WI38 (cell line): Measurements from ENCODE around the gene ZNF558.
"Not testable (repeated sequence)": the region's sequence is repeated elsewhere in the genome, so short reads cannot be mapped to it uniquely, and the experiment has no call there.

Source experiments
- H3K4me3 ChIP-seq: 2 replicates; pipeline ENCODE4 v1.5.1; 2011; ENCODE audit warnings: low read depth, mild to moderate bottlenecking, control low read depth, low read length
- TF ChIP-seq, protein P1 (sequence below): IDR thresholded peaks from 2 replicates; pipeline ENCODE4 v1.5.1; 2012; ENCODE audit warnings: low read depth, mild to moderate bottlenecking, control low read depth, low read length

The ZNF558 gene

DNA sequence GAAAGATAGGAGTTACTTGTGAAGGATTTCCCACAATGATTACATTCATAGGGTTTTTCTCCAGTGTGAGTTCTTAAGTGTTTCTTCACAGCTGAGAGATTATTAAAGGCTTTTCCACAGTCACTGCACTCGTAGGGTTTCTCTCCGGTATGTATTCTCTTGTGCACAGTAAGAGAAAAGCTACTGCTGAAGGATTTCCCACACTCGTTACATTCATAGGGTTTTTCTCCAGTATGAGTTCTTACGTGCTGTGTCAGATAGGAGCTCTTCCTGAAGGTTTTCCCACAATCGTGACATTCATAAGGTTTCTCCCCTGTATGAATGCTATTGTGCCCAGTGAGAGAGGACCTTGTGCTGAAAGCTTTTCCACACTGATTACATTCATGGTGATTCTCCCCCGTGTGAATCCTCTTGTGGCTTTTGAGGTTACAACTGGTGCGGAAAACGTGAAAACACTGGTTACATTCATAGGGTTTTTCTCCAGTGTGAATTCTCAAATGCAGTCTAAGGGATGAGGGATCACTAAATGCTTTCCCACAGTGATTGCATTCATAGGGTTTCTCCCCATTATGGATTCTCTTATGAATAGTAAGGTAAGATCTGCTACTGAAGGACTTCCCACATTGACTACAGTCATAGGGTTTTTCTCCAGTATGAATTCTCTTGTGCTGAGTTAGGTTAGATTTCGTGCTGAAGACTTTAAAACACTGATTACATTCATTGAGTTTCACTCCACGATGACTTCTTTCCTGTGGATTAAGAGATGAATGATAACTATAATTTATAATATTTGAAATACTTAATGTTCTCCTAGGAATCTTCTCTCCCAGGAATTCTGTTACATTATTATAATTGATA is 20.6 kb downstream of the ZNF558 start:
- TF ChIP-seq, protein P1, sequence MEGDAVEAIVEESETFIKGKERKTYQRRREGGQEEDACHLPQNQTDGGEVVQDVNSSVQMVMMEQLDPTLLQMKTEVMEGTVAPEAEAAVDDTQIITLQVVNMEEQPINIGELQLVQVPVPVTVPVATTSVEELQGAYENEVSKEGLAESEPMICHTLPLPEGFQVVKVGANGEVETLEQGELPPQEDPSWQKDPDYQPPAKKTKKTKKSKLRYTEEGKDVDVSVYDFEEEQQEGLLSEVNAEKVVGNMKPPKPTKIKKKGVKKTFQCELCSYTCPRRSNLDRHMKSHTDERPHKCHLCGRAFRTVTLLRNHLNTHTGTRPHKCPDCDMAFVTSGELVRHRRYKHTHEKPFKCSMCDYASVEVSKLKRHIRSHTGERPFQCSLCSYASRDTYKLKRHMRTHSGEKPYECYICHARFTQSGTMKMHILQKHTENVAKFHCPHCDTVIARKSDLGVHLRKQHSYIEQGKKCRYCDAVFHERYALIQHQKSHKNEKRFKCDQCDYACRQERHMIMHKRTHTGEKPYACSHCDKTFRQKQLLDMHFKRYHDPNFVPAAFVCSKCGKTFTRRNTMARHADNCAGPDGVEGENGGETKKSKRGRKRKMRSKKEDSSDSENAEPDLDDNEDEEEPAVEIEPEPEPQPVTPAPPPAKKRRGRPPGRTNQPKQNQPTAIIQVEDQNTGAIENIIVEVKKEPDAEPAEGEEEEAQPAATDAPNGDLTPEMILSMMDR: no peak
- H3K4me3 ChIP-seq: no peak overlapping the region

DNA sequence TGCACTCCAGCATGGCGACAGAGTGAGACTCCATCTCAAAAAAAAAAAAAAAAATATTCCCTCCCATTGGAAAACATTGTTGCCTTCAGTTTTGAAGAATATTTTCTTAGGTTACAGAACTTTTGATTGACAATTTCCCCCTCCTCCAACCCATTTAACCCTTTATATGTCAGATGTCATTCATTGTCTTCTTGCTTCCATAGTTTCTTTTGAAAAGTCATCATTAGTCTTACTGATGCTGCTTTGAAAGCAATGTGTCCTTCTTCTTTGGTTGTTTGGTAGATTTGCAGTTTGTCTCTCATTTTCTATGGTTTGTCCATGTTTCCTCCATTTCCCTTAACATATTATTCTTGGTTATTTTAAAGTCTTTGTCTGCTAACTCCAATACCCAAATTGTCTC is 25.4 kb downstream of the ZNF558 start:
- TF ChIP-seq, protein P1: no peak
- H3K4me3 ChIP-seq: no peak overlapping the region

GRCh38 chr19:8794823-8795222 is 37.3 kb downstream of the ZNF558 start:
- no peak overlapping the region for H3K4me3 ChIP-seq
- TF ChIP-seq, protein P1: no peak

- not testable (repeated sequence) for H3K4me3 ChIP-seq
These were observed 58.5 kb downstream of the ZNF558 start for GRCh38 chr19:8773587-8773986.

- H3K4me3 ChIP-seq: not testable (repeated sequence)
These were observed 62.8 kb downstream of the ZNF558 start for GRCh38 chr19:8769265-8769664.

GRCh38 chr19:8767257-8767656 is 64.8 kb downstream of the ZNF558 start:
- not testable (repeated sequence) for H3K4me3 ChIP-seq
